HL-60 (cell line): ENCODE results near the gene CHIC1.
"Not testable (repeated sequence)": the region's sequence is repeated elsewhere in the genome, so short reads cannot be mapped to it uniquely, and the experiment has no call there.

Source experiments
- DNase-seq, 2 experiments: peaks; one replicate each; pipeline ENCODE4 v3.0.0-alpha.2; 2010 to 2020; ENCODE audit warnings: low read depth in 1 of 2, low spot score in 1 of 2
- H3K27ac ChIP-seq: fragments of 250-450 bp; sonication (Bioruptor Pico); replicated peaks from 2 replicates; pipeline ENCODE4 v1.5.1; 2020; ENCODE audit warnings: mild to moderate bottlenecking, moderate library complexity
- H3K27me3 ChIP-seq: fragments of 250-450 bp; sonication (Bioruptor Pico); 2 replicates; pipeline ENCODE4 v1.5.1; 2021; ENCODE audit warnings: mild to moderate bottlenecking, moderate library complexity; ENCODE audit not compliant: insufficient read depth, poor library complexity, severe bottlenecking
- H3K4me3 ChIP-seq: replicated peaks from 2 replicates; pipeline ENCODE4 v1.5.1; 2011; ENCODE audit warnings: mild to moderate bottlenecking, control low read depth, low read length; ENCODE audit not compliant: insufficient read depth
- CTCF ChIP-seq: IDR thresholded peaks from one replicate; pipeline ENCODE4 v1.5.1; 2011; ENCODE audit warnings: low read length, control low read depth, inconsistent platforms; ENCODE audit not compliant: insufficient read depth
- GABPA ChIP-seq: IDR thresholded peaks from 2 replicates; pipeline ENCODE4 v1.6.1; 2012; ENCODE audit warnings: low read depth
- POLR2AphosphoS5 ChIP-seq: IDR thresholded peaks from 2 replicates; pipeline ENCODE4 v1.6.1; 2012; ENCODE audit warnings: low read depth
- REST ChIP-seq: IDR thresholded peaks from 2 replicates; pipeline ENCODE4 v1.6.1; 2012; ENCODE audit warnings: low read depth; ENCODE audit not compliant: insufficient replicate concordance
- SPI1 ChIP-seq: IDR thresholded peaks from 2 replicates; pipeline ENCODE4 v1.6.1; 2012; ENCODE audit warnings: low read depth, mild to moderate bottlenecking, borderline replicate concordance

Gene CHIC1

GRCh38 chrX:73577361-73577760 lies 14.4 kb downstream of the CHIC1 start:
- TF ChIP-seq GABPA (no peak), REST (no peak), SPI1 (no peak), POLR2AphosphoS5 (no peak), CTCF (no peak)
- Histone ChIP-seq H3K4me3 (no peak overlapping the region), H3K27me3 (peaks cover 2% of the 10 kb centered on the region), H3K27ac (no peak overlapping the region)
- DNase-seq, result no peak

- Histone ChIP-seq H3K27me3 (peaks cover 2% of the 10 kb centered on the region), H3K4me3 (no peak overlapping the region), H3K27ac (no peak overlapping the region)
- no peak for DNase-seq
- TF ChIP-seq CTCF (no peak), SPI1 (no peak), POLR2AphosphoS5 (no peak)
Measured at GRCh38 chrX:73581002-73581628, 18.1 kb downstream of the CHIC1 start.

- DNase-seq, H3K27ac ChIP-seq, H3K4me3 ChIP-seq, H3K27me3 ChIP-seq: not testable (repeated sequence)
Measured at GRCh38 chrX:73597758-73598157, 34.8 kb downstream of the CHIC1 start.

GRCh38 chrX:73615022-73615421 lies 52.0 kb downstream of the CHIC1 start:
- no peak overlapping the region for H3K4me3 ChIP-seq
- no peak overlapping the region for H3K27ac ChIP-seq
- TF ChIP-seq GABPA, result no peak
- TF ChIP-seq CTCF, result no peak
- TF ChIP-seq SPI1, result no peak
- TF ChIP-seq REST, result no peak
- TF ChIP-seq POLR2AphosphoS5, result no peak
- H3K27me3 ChIP-seq, result no peaks in the 10 kb centered on the region
- no peak for DNase-seq

- H3K27ac ChIP-seq, H3K27me3 ChIP-seq, H3K4me3 ChIP-seq, DNase-seq: not testable (repeated sequence)
Measured at GRCh38 chrX:73641669-73642068, 78.7 kb downstream of the CHIC1 start.
